Mesothelial cell of epicardium (in vitro differentiated cells): ENCODE measurements around the gene MCAM. TPM values are rescaled to one million over a fixed set of nuclear protein-coding genes. Genes with fewer than 3 reads are reported as not detected.

ENCODE experiments used
- DNase-seq, 2 experiments: peaks; one replicate each; pipeline ENCODE4 v3.0.0; 2021; ENCODE audit warnings: low spot score in 2 of 2; ENCODE audit not compliant: unreplicated experiment in 2 of 2
- H3K27ac Mint-ChIP-seq: 2 replicates; pipeline ENCODE4 v1.8.0; 2021; ENCODE audit warnings: mixed read lengths
- H3K27me3 Mint-ChIP-seq: 2 replicates; pipeline ENCODE4 v1.8.0; 2021; ENCODE audit warnings: low read depth, mixed read lengths
- H3K36me3 Mint-ChIP-seq: 2 replicates; pipeline ENCODE4 v1.8.0; 2021; ENCODE audit warnings: mixed read lengths
- H3K4me1 Mint-ChIP-seq: 2 replicates; pipeline ENCODE4 v1.8.0; 2021; ENCODE audit warnings: mixed read lengths
- H3K4me3 Mint-ChIP-seq: 2 replicates; pipeline ENCODE4 v1.8.0; 2021; ENCODE audit warnings: mild to moderate bottlenecking, moderate library complexity, mixed read lengths
- H3K9me3 Mint-ChIP-seq: 2 replicates; pipeline ENCODE4 v1.8.0; 2021; ENCODE audit warnings: mixed read lengths
- total RNA-seq: library from RNA; stranded (reverse); gene quantifications from 3 replicates; pipeline ENCODE4 v1.2.1, GENCODE V29; 2021
- TF ChIP-seq, protein P1 (sequence below): fragments of 200-600 bp; sonication (generic); IDR thresholded peaks from one replicate; pipeline ENCODE4 v1.5.0; 2021; ENCODE audit warnings: antibody characterized with exemption; ENCODE audit not compliant: unreplicated experiment

Gene MCAM
- total RNA-seq, 1 donor from 2014 or later: 26.7 TPM

DNA sequence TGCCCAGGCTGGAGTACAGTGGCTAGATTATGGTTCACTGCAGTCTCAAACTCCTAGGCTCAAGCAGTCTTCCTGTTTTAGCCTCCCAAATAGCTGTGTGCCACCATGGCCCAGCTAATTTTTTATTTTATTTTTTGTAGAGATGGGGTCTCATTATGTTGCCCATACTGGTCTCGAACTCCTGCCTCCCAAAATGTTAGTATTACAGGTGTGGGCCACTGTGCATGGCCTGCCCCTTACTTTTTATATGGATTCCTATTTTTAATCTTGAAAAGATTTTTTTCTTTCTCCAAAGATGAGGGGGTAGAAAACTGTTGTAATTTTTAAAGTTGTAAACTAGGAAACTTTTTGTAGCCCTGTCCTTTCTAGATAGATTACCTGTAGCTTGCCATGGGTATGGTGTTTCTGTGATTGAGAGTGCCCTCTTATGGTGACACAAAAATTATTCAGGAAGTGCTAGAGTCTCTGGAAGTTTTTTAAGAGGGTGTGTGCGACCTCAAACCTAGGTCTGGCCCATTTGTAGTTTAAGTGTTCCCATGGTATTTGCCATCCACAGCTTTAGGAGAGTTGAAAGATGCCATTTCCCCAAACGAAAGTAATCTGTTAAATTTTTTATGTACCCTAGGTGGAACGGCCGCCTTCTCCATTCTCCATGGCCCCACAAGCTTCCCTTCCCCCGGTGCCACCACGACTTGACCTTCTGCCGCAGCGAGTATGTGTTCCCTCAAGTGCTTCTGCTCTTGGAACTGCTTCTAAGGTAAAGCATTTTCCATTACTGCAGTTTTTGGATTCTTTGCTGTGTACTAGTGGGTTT lies 32.4 kb downstream of the MCAM start:
- peaks cover 31% of the 10 kb centered on the region for H3K36me3 Mint-ChIP-seq
- H3K9me3 Mint-ChIP-seq: no peaks in the 10 kb centered on the region
- TF ChIP-seq, protein P1, sequence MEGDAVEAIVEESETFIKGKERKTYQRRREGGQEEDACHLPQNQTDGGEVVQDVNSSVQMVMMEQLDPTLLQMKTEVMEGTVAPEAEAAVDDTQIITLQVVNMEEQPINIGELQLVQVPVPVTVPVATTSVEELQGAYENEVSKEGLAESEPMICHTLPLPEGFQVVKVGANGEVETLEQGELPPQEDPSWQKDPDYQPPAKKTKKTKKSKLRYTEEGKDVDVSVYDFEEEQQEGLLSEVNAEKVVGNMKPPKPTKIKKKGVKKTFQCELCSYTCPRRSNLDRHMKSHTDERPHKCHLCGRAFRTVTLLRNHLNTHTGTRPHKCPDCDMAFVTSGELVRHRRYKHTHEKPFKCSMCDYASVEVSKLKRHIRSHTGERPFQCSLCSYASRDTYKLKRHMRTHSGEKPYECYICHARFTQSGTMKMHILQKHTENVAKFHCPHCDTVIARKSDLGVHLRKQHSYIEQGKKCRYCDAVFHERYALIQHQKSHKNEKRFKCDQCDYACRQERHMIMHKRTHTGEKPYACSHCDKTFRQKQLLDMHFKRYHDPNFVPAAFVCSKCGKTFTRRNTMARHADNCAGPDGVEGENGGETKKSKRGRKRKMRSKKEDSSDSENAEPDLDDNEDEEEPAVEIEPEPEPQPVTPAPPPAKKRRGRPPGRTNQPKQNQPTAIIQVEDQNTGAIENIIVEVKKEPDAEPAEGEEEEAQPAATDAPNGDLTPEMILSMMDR: no peak
- no peak overlapping the region for H3K27ac Mint-ChIP-seq
- H3K4me1 Mint-ChIP-seq: peaks cover 2% of the 10 kb centered on the region
- no peaks in the 10 kb centered on the region for H3K27me3 Mint-ChIP-seq
- H3K4me3 Mint-ChIP-seq: no peak overlapping the region
- DNase-seq: no peak

DNA sequence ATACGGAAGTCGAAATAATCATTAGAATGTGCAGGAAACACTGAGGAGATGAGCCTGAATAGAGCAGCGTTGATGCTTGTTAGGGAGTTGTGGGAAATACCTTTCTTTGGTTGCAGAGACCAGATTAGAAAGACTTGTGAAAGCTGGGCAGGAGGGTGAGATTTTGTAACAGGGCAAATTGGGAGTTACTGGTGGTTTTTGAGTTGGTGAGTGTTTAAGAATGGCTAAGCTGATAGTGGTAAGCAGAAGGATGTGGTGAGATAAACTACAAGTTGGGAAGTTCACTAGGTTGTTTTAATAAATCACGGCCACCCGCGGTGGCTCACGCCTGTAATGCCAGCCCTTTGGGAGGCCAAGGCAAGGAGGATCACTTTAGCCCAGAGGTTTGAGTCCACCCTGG lies 34.4 kb downstream of the MCAM start:
- TF ChIP-seq, protein P1: no peak
- Mint-ChIP-seq H3K9me3 (no peaks in the 10 kb centered on the region), H3K36me3 (peaks cover 27% of the 10 kb centered on the region), H3K4me3 (no peak overlapping the region), H3K4me1 (peaks cover 2% of the 10 kb centered on the region), H3K27me3 (no peaks in the 10 kb centered on the region), H3K27ac (no peak overlapping the region)
- DNase-seq: no peak

DNA sequence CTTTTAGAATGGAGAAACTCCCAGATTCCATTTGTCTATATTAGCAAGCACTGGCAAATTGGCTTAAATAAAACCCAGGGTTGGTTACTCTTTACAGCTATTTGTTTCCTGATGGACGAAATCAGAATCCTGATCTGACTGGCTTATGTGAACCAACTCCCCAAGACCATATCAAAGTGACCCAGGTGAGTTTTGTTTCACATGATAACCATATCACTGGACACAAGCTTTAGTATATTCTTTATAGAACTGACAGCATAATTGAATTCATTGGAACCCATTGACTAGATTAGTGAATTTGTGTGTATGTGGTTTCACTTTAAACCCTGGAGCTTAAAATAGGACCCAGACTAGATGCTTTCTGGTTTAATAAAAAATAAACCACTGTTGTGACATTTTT lies 39.3 kb downstream of the MCAM start:
- Mint-ChIP-seq H3K36me3 (peaks cover 29% of the 10 kb centered on the region), H3K27me3 (no peaks in the 10 kb centered on the region), H3K4me3 (no peak overlapping the region), H3K27ac (no peak overlapping the region), H3K9me3 (no peaks in the 10 kb centered on the region), H3K4me1 (peaks cover 2% of the 10 kb centered on the region)
- no peak for DNase-seq
- TF ChIP-seq, protein P1: no peak

DNA sequence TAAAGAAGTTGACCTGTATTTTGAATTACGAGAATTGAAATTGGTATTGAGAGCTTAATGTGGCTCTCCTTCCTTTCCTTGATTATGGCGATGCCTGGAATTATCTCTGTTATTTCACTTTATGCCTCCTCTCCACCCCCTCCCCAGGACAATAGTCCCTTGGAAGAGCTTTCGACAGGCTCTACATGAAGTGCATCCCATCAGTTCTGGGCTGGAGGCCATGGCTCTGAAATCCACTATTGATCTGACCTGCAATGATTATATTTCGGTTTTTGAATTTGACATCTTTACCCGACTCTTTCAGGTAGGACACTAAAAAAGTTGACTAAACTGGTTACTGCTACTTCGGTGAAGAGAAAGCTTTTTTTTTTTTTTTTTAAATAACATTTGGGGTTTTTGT lies 43.2 kb downstream of the MCAM start:
- Mint-ChIP-seq H3K27ac (no peak overlapping the region), H3K4me3 (no peak overlapping the region), H3K36me3 (peaks cover 25% of the 10 kb centered on the region), H3K4me1 (no peaks in the 10 kb centered on the region), H3K9me3 (no peaks in the 10 kb centered on the region), H3K27me3 (no peaks in the 10 kb centered on the region)
- no peak for DNase-seq
- TF ChIP-seq, protein P1: no peak

DNA sequence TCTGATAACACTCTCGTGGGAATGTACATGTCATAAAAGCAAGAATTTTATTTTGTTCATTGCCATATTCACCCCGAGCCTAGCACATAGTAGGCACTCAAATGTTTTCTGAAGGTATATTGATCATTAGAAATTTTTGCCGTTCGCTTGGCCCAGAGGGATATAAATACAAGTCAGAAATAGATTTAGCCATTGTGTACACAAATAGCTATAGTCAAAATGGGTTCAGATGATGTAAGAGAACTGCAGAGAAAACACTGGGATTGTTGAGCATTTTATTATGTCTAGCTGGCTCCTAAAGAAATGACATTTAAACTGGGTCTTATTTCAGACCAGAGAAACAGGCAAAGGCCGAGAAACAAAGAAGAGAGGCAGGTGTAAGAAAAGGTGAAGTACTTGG lies 49.3 kb downstream of the MCAM start:
- TF ChIP-seq, protein P1: no peak
- no peaks in the 10 kb centered on the region for H3K27me3 Mint-ChIP-seq
- H3K4me3 Mint-ChIP-seq: no peak overlapping the region
- DNase-seq: no peak
- no peak overlapping the region for H3K27ac Mint-ChIP-seq
- H3K9me3 Mint-ChIP-seq: no peaks in the 10 kb centered on the region
- H3K4me1 Mint-ChIP-seq: peaks cover 2% of the 10 kb centered on the region
- peaks cover 5% of the 10 kb centered on the region for H3K36me3 Mint-ChIP-seq
